ENCODE results near the gene SBF1.

- TF ChIP-seq CTCF (IDR thresholded peaks at IDR 0.05) (no peak), POLR2A (IDR thresholded peaks at IDR 0.05) (no peak)
These were observed 8.3 kb upstream of the SBF1 start for GRCh38 chr22:50483106-50483505.

All from heart left ventricle (tissue), 13 donors.